Endodermal cell (in vitro differentiated cells): ENCODE results near the gene KCNK4. TPM values are rescaled to one million over a fixed set of nuclear protein-coding genes. Genes with fewer than 3 reads are reported as not detected.
"Not testable (repeated sequence)": the region's sequence is repeated elsewhere in the genome, so short reads cannot be mapped to it uniquely, and the experiment has no call there.

ENCODE experiments used
- DNase-seq: peaks from one replicate; pipeline ENCODE4 v3.0.0-alpha.2; 2017
- H3K27ac ChIP-seq: 2 replicates; pipeline ENCODE4 v1.5.1; 2013; ENCODE audit warnings: mild to moderate bottlenecking, low read depth, low read length, moderate library complexity
- H3K27me3 ChIP-seq: 2 replicates; pipeline ENCODE4 v1.6.1; 2013; ENCODE audit warnings: mild to moderate bottlenecking, low read length, moderate library complexity; ENCODE audit not compliant: insufficient read depth, control insufficient read depth, poor library complexity, severe bottlenecking
- H3K36me3 ChIP-seq: 2 replicates; pipeline ENCODE4 v1.7.0; 2013; ENCODE audit warnings: mild to moderate bottlenecking, low read length, moderate library complexity; ENCODE audit not compliant: control insufficient read depth, insufficient read depth
- H3K4me1 ChIP-seq: one replicate; pipeline ENCODE4 v1.7.0; 2013; ENCODE audit warnings: low read length; ENCODE audit not compliant: control insufficient read depth, insufficient read depth
- H3K4me3 ChIP-seq: 2 replicates; pipeline ENCODE4 v1.5.1; 2013; ENCODE audit warnings: mild to moderate bottlenecking, low read length, moderate library complexity
- H3K9ac ChIP-seq: 2 replicates; pipeline ENCODE4 v1.6.1; 2013; ENCODE audit warnings: mild to moderate bottlenecking, low read length, moderate library complexity; ENCODE audit not compliant: poor library complexity, severe bottlenecking; ENCODE audit errors: extremely low read depth
- H3K9me3 ChIP-seq: 2 replicates; pipeline ENCODE4 v1.6.1; 2013; ENCODE audit warnings: mild to moderate bottlenecking, low read length, moderate library complexity; ENCODE audit not compliant: control insufficient read depth
- H3K27ac Mint-ChIP-seq: 2 replicates; pipeline ENCODE4 v1.8.0; 2020; ENCODE audit warnings: mixed read lengths
- H3K27me3 Mint-ChIP-seq: 2 replicates; pipeline ENCODE4 v1.8.0; 2021; ENCODE audit warnings: mild to moderate bottlenecking, mixed read lengths; ENCODE audit not compliant: insufficient read depth
- H3K36me3 Mint-ChIP-seq: 2 replicates; pipeline ENCODE4 v1.8.0; 2020; ENCODE audit warnings: low read depth, mixed read lengths
- H3K4me1 Mint-ChIP-seq: 2 replicates; pipeline ENCODE4 v1.8.0; 2020; ENCODE audit warnings: mixed read lengths
- H3K4me3 Mint-ChIP-seq: 2 replicates; pipeline ENCODE4 v1.8.0; 2020; ENCODE audit warnings: mild to moderate bottlenecking, moderate library complexity, mixed read lengths
- H3K9me3 Mint-ChIP-seq: 2 replicates; pipeline ENCODE4 v1.8.0; 2020; ENCODE audit warnings: mild to moderate bottlenecking, mixed read lengths
- CTCF ChIP-seq: fragments of 200-600 bp; sonication (generic); conservative IDR thresholded peaks from 2 replicates; pipeline ENCODE4 v1.5.0; 2021; ENCODE audit warnings: antibody characterized with exemption, mild to moderate bottlenecking
- WGBS, 2 experiments: methylation state at CpG; one replicate each; pipeline versions ENCODE4 v1.1.5 to v1.1.7; 2013; ENCODE audit warnings: missing lambda C conversion rate in 2 of 2, mixed read lengths in 1 of 2; ENCODE audit not compliant: insufficient coverage in 1 of 2, insufficient read length in 1 of 2; 5-methylcytosine and 5-hydroxymethylcytosine counted together
- total RNA-seq, 2 donors: library from RNA; stranded (reverse); fragmentation: NEBNext Ultra II Directional in 1 of 2; extraction: Animal tissue kit (Norgen Biotek cat#: 25700) in 1 of 2; gene quantifications; 2 replicates in 1 of 2; 3 replicates in 1 of 2; pipeline ENCODE4 v1.2.1, GENCODE V29; 2021

Gene KCNK4
- total RNA-seq, 2 donors from 2014 or later: not detected

- Histone ChIP-seq H3K27ac (no peak overlapping the region), H3K27me3 (no peaks in the 10 kb centered on the region), H3K4me3 (no peak overlapping the region), H3K9ac (no peak overlapping the region), H3K36me3 (peaks cover 28% of the 10 kb centered on the region), H3K9me3 (no peaks in the 10 kb centered on the region), H3K4me1 (peaks cover 5% of the 10 kb centered on the region)
- Mint-ChIP-seq H3K36me3 (peaks cover 29% of the 10 kb centered on the region), H3K27ac (no peak overlapping the region), H3K27me3 (no peaks in the 10 kb centered on the region), H3K4me1 (peaks cover 10% of the 10 kb centered on the region), H3K9me3 (no peaks in the 10 kb centered on the region), H3K4me3 (no peak overlapping the region)
- WGBS, 2 experiments: 90 to 93% methylated on average over 2 to 5 of the region's 5 CpGs
- DNase-seq: no peak
- TF ChIP-seq CTCF: no peak
These were observed 30.4 kb downstream of the KCNK4 start for GRCh38 chr11:64321533-64321932.

- no peak overlapping the region for H3K4me3 Mint-ChIP-seq
- no peaks in the 10 kb centered on the region for H3K9me3 Mint-ChIP-seq
- Histone ChIP-seq H3K4me3 (no peak overlapping the region), H3K36me3 (peaks cover 28% of the 10 kb centered on the region), H3K9ac (no peak overlapping the region), H3K4me1 (peaks cover 5% of the 10 kb centered on the region), H3K9me3 (no peaks in the 10 kb centered on the region), H3K27me3 (no peaks in the 10 kb centered on the region), H3K27ac (no peak overlapping the region)
- TF ChIP-seq CTCF: no peak
- H3K36me3 Mint-ChIP-seq: peaks cover 24% of the 10 kb centered on the region
- peaks cover 6% of the 10 kb centered on the region for H3K4me1 Mint-ChIP-seq
- 63 to 87% methylated on average over 2 to 7 of the region's 7 CpGs for WGBS, 2 experiments
- H3K27ac Mint-ChIP-seq: no peak overlapping the region
- no peak for DNase-seq
- H3K27me3 Mint-ChIP-seq: peaks cover 2% of the 10 kb centered on the region
These were observed 31.8 kb downstream of the KCNK4 start for GRCh38 chr11:64322925-64323260.

GRCh38 chr11:64323373-64323772 lies 32.3 kb downstream of the KCNK4 start:
- Histone ChIP-seq H3K27me3 (no peaks in the 10 kb centered on the region), H3K9ac (no peak overlapping the region), H3K4me1 (peaks cover 5% of the 10 kb centered on the region), H3K4me3 (no peak overlapping the region), H3K27ac (no peak overlapping the region), H3K36me3 (peaks cover 28% of the 10 kb centered on the region), H3K9me3 (no peaks in the 10 kb centered on the region)
- no peak for DNase-seq
- no peak overlapping the region for H3K27ac Mint-ChIP-seq
- H3K9me3 Mint-ChIP-seq: no peaks in the 10 kb centered on the region
- H3K36me3 Mint-ChIP-seq: peaks cover 24% of the 10 kb centered on the region
- peaks cover 6% of the 10 kb centered on the region for H3K4me1 Mint-ChIP-seq
- peaks cover 2% of the 10 kb centered on the region for H3K27me3 Mint-ChIP-seq
- H3K4me3 Mint-ChIP-seq: no peak overlapping the region
- TF ChIP-seq CTCF: no peak
- 78% methylated on average over 5 of the region's 5 CpGs; no CpG with 5 or more reads in 1 of the 2 experiments for WGBS, 2 experiments

- not testable (repeated sequence) for H3K9ac ChIP-seq, H3K27ac ChIP-seq, H3K4me1 ChIP-seq, DNase-seq, H3K9me3 ChIP-seq, H3K4me3 ChIP-seq, H3K4me3 Mint-ChIP-seq, H3K9me3 Mint-ChIP-seq, H3K4me1 Mint-ChIP-seq, H3K27me3 Mint-ChIP-seq, H3K27me3 ChIP-seq
- Mint-ChIP-seq H3K36me3 (peaks cover 24% of the 10 kb centered on the region), H3K27ac (peak overlapping the region; percentile 79)
- H3K36me3 ChIP-seq: peaks cover 28% of the 10 kb centered on the region
- 92 to 100% methylated on average over 2 to 4 of the region's 4 CpGs for WGBS, 2 experiments
These were observed 32.9 kb downstream of the KCNK4 start for GRCh38 chr11:64323984-64324383.
